Kidney (tissue), 14 donors: ENCODE measurements around the gene RXYLT1. TPM values are rescaled to one million over a fixed set of nuclear protein-coding genes. Genes with fewer than 3 reads are reported as not detected.

Experiments
- DNase-seq, 5 donors: peaks; one replicate each; pipeline ENCODE4 v3.0.0-alpha.2; 2013 to 2020
- FAIRE-seq: peaks from 2 replicates; lab custom pipeline; 2012; peaks lifted over from hg19 to GRCh38; lab: Jason Lieb, UNC
- H3K27ac ChIP-seq, 2 donors: one replicate each; pipeline ENCODE4 v1.7.0; 2013; ENCODE audit warnings: low read depth in 2 of 2, low read length in 2 of 2, inconsistent platforms in 1 of 2
- H3K27me3 ChIP-seq: one replicate; pipeline ENCODE4 v1.7.1; 2013; ENCODE audit warnings: low read length, inconsistent platforms; ENCODE audit not compliant: control insufficient read depth, insufficient read depth
- H3K36me3 ChIP-seq, 3 donors: one replicate each; pipeline versions ENCODE4 v1.7.0 to v1.7.1; 2013; ENCODE audit warnings: low read length in 3 of 3, control low read depth in 1 of 3, inconsistent platforms in 1 of 3; ENCODE audit not compliant: insufficient read depth in 3 of 3, control insufficient read depth in 2 of 3
- H3K4me1 ChIP-seq, 3 donors: one replicate each; pipeline versions ENCODE4 v1.7.0 to v1.7.1; 2013; ENCODE audit warnings: low read length in 3 of 3, inconsistent platforms in 1 of 3, low read depth in 1 of 3; ENCODE audit not compliant: control insufficient read depth in 2 of 3, insufficient read depth in 2 of 3
- H3K4me3 ChIP-seq, 3 donors: one replicate each; pipeline versions ENCODE4 v1.7.0 to v1.8.1; 2013; ENCODE audit warnings: low read length in 3 of 3, control low read depth in 1 of 3, inconsistent platforms in 1 of 3
- H3K9ac ChIP-seq, 3 donors: one replicate each; pipeline versions ENCODE4 v1.7.0 to v1.7.1; 2013; ENCODE audit warnings: low read length in 3 of 3, control low read depth in 1 of 3, inconsistent platforms in 1 of 3
- H3K9me3 ChIP-seq, 3 donors: one replicate each; pipeline versions ENCODE4 v1.7.0 to v1.7.1; 2013; ENCODE audit warnings: low read length in 3 of 3, control low read depth in 1 of 3, inconsistent platforms in 1 of 3; ENCODE audit not compliant: control insufficient read depth in 2 of 3, insufficient read depth in 1 of 3
- CTCF ChIP-seq: IDR thresholded peaks from 3 replicates; pipeline ENCODE4 v1.5.1; 2012; ENCODE audit warnings: mild to moderate bottlenecking, moderate library complexity, borderline replicate concordance; ENCODE audit not compliant: insufficient read depth; ENCODE audit errors: extremely low read depth
- intact Hi-C: fragments of 100-400 bp; cut with DNase I; formaldehyde crosslinking; loops from one replicate; pipeline ENCODE4 v1.11.1; 2022
- polyA plus RNA-seq: library from polyadenylated mRNA; stranded (reverse); fragments of 350-450 nt; fragmentation: Illumina TruSeq; extraction: RNeasy Lipid Tissue Mini Kit (QIAGEN cat#74804); gene quantifications from one replicate; pipeline ENCODE4 v1.2.3, GENCODE V29; 2014; ENCODE audit warnings: low read depth, low replicate concordance; ENCODE audit not compliant: insufficient read depth
- total RNA-seq: library from RNA; stranded (reverse); fragmentation: NEBNext Ultra II Directional; extraction: Animal tissue kit (Norgen Biotek cat#: 25700); gene quantifications from one replicate; pipeline ENCODE4 v1.2.1, GENCODE V29; 2021
- donor health status: control.
- donor health status: control.
- donor health status: control.
- donor health status: control.
- donor health status: control.
- donor health status: DM: yes; HTN: yes; CAD: no.
- donor health status: Normal renal cell carcinoma (clear cell type).

Gene RXYLT1
- total and polyA plus RNA-seq, 2 donors from 2014 or later: 15.9 to 17.5 TPM

- FAIRE-seq (no peak), DNase-seq (no peak)
- no peak for TF ChIP-seq CTCF
- H3K9ac ChIP-seq: no peak overlapping the region
- peak overlapping the region in 1 of 3 donors; percentile 1 for H3K4me3 ChIP-seq
- H3K36me3 ChIP-seq: no peaks in the 10 kb centered on the region
- H3K27me3 ChIP-seq: no peaks in the 10 kb centered on the region
- H3K9me3 ChIP-seq: no peaks in the 10 kb centered on the region
- intact Hi-C loops: no loop called here
- peaks cover 0 to 9% (median 4%) of the 10 kb centered on the region in 3 donors for H3K4me1 ChIP-seq
- no peak overlapping the region for H3K27ac ChIP-seq
Measured at GRCh38 chr12:63857771-63858670, 78.3 kb downstream of the RXYLT1 start.

Other genes with a start within 250 kb of the RXYLT1 start
- gene DPY19L2, start 111.4 kb upstream of the RXYLT1 start, total RNA-seq: 24.5 TPM
- 17.8 TPM for gene DPY19L2, start 111.4 kb upstream of the RXYLT1 start, polyA plus RNA-seq
- gene SRGAP1, start 64.8 kb downstream of the RXYLT1 start, total RNA-seq: 13.5 TPM
- gene SRGAP1, start 64.8 kb downstream of the RXYLT1 start, polyA plus RNA-seq: 1.8 TPM